Epithelial cell of proximal tubule (primary cell): ENCODE data around the gene OXLD1. TPM values are rescaled to one million over a fixed set of nuclear protein-coding genes. Genes with fewer than 3 reads are reported as not detected.

Source experiments
- DNase-seq: peaks from one replicate; pipeline ENCODE4 v3.0.0-alpha.2; 2011; ENCODE audit warnings: low read depth
- H3K4me3 ChIP-seq: 2 replicates; pipeline ENCODE4 v1.5.1; 2011; ENCODE audit warnings: low read depth, mild to moderate bottlenecking, low read length
- total RNA-seq: library from RNA; depleted of rRNA; stranded (reverse); fragments of >200 nt; gene quantifications from 2 replicates; pipeline ENCODE4 v1.2.3, GENCODE V29; 2015
- TF ChIP-seq, protein P1 (sequence below): conservative IDR thresholded peaks from 2 replicates; pipeline ENCODE4 v1.5.1; 2012; ENCODE audit warnings: low read depth, mild to moderate bottlenecking, low read length

OXLD1 gene
- total RNA-seq, 1 donor from 2014 or later = 24.4 TPM

DNA sequence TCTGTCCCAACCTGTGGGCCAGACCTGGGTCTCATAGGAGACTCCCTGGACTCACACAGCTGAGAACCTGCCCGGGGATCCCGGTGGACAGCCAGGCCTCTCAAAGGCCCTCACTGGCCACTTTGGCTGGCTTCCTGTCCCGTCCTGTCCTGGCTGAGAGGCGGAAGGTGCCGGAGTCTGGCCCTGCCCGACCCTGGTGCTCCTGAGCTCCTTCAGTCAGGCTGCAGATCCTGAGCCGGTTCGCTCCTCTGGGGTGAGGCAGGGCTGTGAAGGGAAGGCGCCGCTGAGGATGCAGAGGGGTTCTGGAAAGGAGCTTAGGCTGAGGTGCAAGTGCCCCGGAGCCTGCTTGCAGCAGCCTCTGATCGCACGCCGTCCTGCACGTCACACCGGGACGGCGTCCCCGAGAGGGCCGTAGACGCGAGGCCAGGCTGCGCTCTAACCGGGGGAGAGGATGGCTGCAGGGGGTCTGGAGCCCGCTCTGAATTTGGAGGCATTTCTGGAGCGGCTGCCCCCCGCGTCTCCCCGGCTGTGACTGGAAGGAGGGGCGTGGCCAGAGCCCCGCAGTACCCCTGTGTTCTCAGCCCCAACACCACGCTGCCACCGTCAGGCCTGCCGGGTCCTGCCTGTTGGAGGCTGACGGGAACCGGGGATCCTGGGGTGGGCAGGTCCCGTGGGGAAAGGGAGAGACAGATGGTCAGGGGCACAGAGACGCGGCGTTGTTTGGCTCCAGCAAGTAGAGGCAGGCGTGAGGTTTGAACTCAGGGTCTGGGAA is 21.6 kb upstream of the OXLD1 start:
- TF ChIP-seq, protein P1, sequence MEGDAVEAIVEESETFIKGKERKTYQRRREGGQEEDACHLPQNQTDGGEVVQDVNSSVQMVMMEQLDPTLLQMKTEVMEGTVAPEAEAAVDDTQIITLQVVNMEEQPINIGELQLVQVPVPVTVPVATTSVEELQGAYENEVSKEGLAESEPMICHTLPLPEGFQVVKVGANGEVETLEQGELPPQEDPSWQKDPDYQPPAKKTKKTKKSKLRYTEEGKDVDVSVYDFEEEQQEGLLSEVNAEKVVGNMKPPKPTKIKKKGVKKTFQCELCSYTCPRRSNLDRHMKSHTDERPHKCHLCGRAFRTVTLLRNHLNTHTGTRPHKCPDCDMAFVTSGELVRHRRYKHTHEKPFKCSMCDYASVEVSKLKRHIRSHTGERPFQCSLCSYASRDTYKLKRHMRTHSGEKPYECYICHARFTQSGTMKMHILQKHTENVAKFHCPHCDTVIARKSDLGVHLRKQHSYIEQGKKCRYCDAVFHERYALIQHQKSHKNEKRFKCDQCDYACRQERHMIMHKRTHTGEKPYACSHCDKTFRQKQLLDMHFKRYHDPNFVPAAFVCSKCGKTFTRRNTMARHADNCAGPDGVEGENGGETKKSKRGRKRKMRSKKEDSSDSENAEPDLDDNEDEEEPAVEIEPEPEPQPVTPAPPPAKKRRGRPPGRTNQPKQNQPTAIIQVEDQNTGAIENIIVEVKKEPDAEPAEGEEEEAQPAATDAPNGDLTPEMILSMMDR = no peak
- no peak overlapping the region for H3K4me3 ChIP-seq
- no peak for DNase-seq

DNA sequence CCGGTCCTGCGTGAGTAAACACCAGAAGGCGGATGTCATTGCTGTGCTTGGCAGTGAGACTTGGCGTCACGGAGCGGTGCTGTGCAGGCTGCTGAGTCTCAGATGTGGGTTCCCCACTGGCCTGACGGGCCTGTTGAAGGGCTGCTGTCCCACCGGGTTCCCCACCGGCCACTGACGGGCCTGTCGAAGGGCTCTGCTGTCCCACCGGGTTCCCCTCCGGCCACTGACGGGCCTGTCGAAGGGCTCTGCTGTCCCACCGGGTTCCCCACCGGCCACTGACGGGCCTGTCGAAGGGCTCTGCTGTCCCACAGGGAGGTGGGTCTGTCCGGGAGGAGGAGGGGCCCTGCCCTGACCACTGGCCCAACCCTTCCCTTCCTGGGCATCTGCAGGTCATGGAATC is 20.2 kb upstream of the OXLD1 start:
- no peak overlapping the region for H3K4me3 ChIP-seq
- DNase-seq = no peak
- TF ChIP-seq, protein P1 = no peak

DNA sequence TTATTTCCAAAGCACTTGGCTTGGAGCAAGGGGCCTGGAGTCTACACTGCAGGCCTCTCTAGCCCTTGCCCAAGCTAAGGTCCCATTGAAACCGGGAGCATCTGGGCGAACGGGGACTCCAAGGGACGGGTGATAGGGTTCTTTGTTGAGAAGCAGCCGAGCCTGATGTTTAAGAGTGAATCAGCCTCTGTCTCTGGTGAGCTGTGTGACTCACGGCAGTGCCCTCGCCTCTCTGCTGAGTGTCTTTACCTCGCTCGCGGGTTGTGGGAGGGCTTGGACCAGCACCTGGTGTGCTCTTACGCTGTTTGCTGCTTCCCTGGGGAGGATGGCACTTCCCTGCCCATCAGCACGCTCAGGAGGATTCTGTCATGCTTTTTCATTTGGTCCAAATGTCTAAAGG is 18.7 kb upstream of the OXLD1 start:
- DNase-seq = no peak
- TF ChIP-seq, protein P1 = no peak
- H3K4me3 ChIP-seq = peak overlapping the region; percentile 96

DNA sequence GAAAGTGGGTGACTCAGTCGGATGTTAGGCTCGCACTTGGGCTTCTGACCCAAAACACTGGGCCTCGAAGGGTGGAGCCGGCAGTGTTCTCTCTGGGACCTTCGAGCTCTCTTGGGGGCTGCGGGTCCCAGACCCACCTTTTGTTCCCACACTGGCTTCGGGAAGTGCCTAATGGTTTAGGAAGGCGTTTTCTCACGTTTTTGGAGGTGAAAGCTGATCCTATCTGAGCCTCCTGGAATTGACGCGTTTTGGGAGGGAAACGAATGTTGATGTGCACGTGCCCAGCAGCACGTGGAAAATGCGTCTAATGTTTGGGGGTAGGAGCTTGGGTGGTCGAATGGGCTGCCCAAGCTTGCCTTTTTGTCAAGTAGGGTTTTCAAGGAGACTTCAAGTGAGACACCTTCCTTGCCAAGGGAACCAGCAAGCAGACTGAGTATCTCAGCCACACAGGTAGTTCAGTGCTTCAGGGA is 18.1 kb upstream of the OXLD1 start:
- TF ChIP-seq, protein P1 = no peak
- peak overlapping the region; percentile 96 for H3K4me3 ChIP-seq
- DNase-seq = no peak

DNA sequence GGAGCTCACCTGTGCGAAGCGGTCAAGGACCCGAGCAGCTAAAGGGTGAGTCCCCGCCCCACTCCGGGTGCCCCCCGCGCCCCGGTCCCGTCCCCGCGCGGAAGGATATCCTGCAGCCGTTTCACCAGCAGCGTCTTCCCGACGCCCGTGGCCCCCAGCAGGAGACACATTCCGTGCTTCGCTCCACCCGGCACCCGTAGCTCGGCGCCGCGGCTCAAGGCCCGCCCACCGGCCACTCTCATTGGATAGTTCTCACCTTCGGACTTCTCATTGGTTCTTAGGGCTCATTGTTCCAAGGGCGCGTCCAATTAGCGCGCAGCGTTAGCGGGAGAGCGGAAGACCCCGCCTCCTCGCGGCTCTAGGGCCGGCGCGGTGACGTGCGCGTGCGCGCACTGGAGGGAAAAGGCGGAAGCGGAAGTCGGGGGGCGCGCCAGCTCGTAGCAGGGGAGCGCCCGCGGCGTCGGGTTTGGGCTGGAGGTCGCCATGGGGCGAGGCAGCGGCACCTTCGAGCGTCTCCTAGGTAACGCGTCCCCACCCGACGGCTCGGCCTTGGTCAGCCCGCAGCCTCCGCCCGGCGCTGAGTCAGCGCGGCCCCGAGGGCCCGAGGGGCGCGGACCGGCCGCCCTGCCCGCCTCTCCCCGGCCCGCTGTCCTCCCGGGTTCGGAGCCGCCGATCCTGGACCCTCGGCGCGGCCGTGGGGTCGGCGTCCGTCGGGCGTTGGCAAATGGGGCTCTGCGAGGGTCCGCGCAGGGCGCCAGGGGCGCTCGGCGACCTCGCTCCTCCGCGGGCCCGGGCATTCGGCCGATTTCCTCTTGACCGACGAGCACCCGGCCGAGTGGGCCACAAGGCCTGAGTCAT is 17.4 kb upstream of the OXLD1 start, which contains the start of the genes ARL16 and HGS:
ARL16 (minus strand) TSS at position 214 of the 858 bp plus-strand sequence; CDS start at position 170, 44 bp downstream.
HGS (plus strand) TSS at position 428 of the 858 bp plus-strand sequence; CDS start at position 484, 56 bp downstream.
- peak; percentile 91 for DNase-seq
- peak within 1 kb of the TSS; percentile 96 for H3K4me3 ChIP-seq
- TF ChIP-seq, protein P1 = no peak

DNA sequence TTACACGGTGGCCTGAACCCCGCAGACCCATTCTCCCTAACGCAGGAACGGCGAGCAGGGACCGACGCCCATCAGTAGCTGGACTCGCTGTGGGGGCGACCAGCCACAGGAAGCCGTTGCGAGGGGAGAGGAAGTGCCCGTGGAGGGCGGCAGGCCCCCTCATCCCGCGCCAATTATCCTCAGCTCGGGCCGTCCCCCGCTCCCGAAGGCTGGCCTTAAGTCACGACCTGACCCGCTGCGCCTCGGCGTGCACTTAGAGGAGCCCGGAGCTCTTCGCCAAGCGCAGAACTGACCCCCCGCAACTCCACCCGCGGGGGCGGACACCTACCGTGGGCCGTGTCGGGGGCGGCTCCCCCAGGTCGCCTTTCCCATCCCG is 16.8 kb upstream of the OXLD1 start:
- DNase-seq = no peak
- peak overlapping the region; percentile 96 for H3K4me3 ChIP-seq
- TF ChIP-seq, protein P1 = no peak
